Thyroid gland (tissue), 4 donors: ENCODE results near the gene OSBP2.

ENCODE experiments used
- POLR2A ChIP-seq, 2 donors: fragments of 450-650 bp; IDR thresholded peaks; one replicate each; pipeline ENCODE4 v1.6.1; 2017; ENCODE audit warnings: antibody characterized with exemption in 2 of 2, mild to moderate bottlenecking in 2 of 2, moderate library complexity in 1 of 2
- TF ChIP-seq, protein P1 (sequence below), 6 experiments: fragments of 200-600 bp in 3 of 6; fragments of 450-650 bp in 3 of 6; sonication (generic) in 3 of 6; IDR thresholded peaks; one replicate each; pipeline ENCODE4 v1.5.1; 2016 to 2019; ENCODE audit warnings: antibody characterized with exemption in 6 of 6, mild to moderate bottlenecking in 2 of 6, inconsistent platforms in 1 of 6, moderate library complexity in 1 of 6

DNA sequence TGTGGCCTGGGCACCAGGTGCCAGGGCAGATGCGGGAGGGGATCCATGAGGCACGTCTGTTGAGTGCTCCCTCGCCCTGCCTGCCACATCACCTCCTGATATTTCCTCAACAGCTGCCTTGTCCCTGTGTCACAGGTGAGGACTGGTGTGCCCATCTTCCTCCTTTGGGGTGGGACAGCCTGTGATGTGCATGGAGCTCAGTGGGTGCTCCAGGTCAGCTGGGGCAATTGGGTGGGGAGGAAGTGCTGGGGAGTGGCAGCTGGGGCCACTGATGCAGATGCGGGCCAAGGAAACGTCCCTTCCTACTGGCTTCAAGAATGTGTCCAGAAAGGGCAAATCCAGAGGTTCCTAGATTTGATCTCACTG lies 190.3 kb downstream of the OSBP2 start:
- TF ChIP-seq, protein P1, sequence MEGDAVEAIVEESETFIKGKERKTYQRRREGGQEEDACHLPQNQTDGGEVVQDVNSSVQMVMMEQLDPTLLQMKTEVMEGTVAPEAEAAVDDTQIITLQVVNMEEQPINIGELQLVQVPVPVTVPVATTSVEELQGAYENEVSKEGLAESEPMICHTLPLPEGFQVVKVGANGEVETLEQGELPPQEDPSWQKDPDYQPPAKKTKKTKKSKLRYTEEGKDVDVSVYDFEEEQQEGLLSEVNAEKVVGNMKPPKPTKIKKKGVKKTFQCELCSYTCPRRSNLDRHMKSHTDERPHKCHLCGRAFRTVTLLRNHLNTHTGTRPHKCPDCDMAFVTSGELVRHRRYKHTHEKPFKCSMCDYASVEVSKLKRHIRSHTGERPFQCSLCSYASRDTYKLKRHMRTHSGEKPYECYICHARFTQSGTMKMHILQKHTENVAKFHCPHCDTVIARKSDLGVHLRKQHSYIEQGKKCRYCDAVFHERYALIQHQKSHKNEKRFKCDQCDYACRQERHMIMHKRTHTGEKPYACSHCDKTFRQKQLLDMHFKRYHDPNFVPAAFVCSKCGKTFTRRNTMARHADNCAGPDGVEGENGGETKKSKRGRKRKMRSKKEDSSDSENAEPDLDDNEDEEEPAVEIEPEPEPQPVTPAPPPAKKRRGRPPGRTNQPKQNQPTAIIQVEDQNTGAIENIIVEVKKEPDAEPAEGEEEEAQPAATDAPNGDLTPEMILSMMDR (IDR thresholded peaks at IDR 0.05): no peak
- TF ChIP-seq POLR2A (IDR thresholded peaks at IDR 0.05): no peak
